Panc1 (cell line): ENCODE measurements around the gene ELMOD1. TPM values are rescaled to one million over a fixed set of nuclear protein-coding genes. Genes with fewer than 3 reads are reported as not detected.

ENCODE experiments used
- ATAC-seq: fragments of 200-7000 bp; cut with Tn5 transposase; 2 replicates; pipeline ENCODE4 v1.9.1; 2020; ENCODE audit warnings: mild to moderate bottlenecking, moderate library complexity
- BruUV-seq: library from RNA; stranded (reverse); fragments of 400-500 nt; replicated peaks from 2 replicates; lab custom pipeline; 2021; lab: Mats Ljungman, UMichigan
- CTCF ChIA-PET: fragments of 300-600 bp; sonication (Branson Sonifier 250); formaldehyde crosslinking; loops from one replicate; lab custom pipeline; 2022; ENCODE audit warnings: antibody characterized with exemption; lab: Charles Lee
- POLR2A ChIA-PET: fragments of 300-600 bp; sonication (Branson Sonifier 250); formaldehyde crosslinking; loops from one replicate; lab custom pipeline; 2022; ENCODE audit warnings: antibody characterized with exemption; lab: Charles Lee
- DNase-seq: peaks from one replicate; pipeline ENCODE4 v3.0.0-alpha.2; 2010; ENCODE audit warnings: low read depth, low spot score
- H3K27ac ChIP-seq: 2 replicates; pipeline ENCODE4 v1.5.1; 2011; ENCODE audit warnings: mild to moderate bottlenecking, low read length, inconsistent platforms
- H3K27me3 ChIP-seq: fragments of 200-500 bp; sonication (Bioruptor generic); 2 replicates; pipeline ENCODE4 v1.6.0; 2014; ENCODE audit warnings: low read length, inconsistent platforms; ENCODE audit not compliant: control insufficient read depth, insufficient read depth
- H3K36me3 ChIP-seq: fragments of 200-500 bp; sonication (Bioruptor generic); 2 replicates; pipeline ENCODE4 v1.5.1; 2014; ENCODE audit warnings: inconsistent platforms, mild to moderate bottlenecking, low read length, moderate library complexity; ENCODE audit not compliant: control insufficient read depth, insufficient read depth
- H3K4me1 ChIP-seq: 2 replicates; pipeline ENCODE4 v1.5.1; 2011; ENCODE audit warnings: inconsistent platforms, mild to moderate bottlenecking, low read length, moderate library complexity; ENCODE audit not compliant: control insufficient read depth, insufficient read depth
- H3K4me3 ChIP-seq, 2 experiments: 2 replicates each; pipeline ENCODE4 v1.5.1; 2011 to 2012; ENCODE audit warnings: low read depth in 2 of 2, low read length in 2 of 2, mild to moderate bottlenecking in 2 of 2, inconsistent platforms in 1 of 2, moderate library complexity in 1 of 2
- H3K9me3 ChIP-seq: fragments of 200-500 bp; sonication (Bioruptor generic); 2 replicates; pipeline ENCODE4 v1.5.1; 2014; ENCODE audit warnings: low read depth, mild to moderate bottlenecking, inconsistent platforms, low read length, moderate library complexity; ENCODE audit not compliant: control insufficient read depth, insufficient read depth
- CTCF ChIP-seq: fragments of 450-650 bp; IDR thresholded peaks from 2 replicates; pipeline ENCODE4 v1.5.1; 2017; ENCODE audit warnings: mild to moderate bottlenecking
- POLR2AphosphoS5 ChIP-seq: IDR thresholded peaks from 2 replicates; pipeline ENCODE4 v1.6.1; 2012; ENCODE audit warnings: mild to moderate bottlenecking, low read depth, low read length, moderate library complexity
- REST ChIP-seq, 2 experiments: IDR thresholded peaks; 2 replicates each; pipeline ENCODE4 v1.6.1; 2011 to 2012; ENCODE audit warnings: low read depth in 2 of 2, control low read depth in 1 of 2, low read length in 1 of 2, mild to moderate bottlenecking in 1 of 2, moderate library complexity in 1 of 2; ENCODE audit not compliant: insufficient read depth in 1 of 2
- SIN3A ChIP-seq: IDR thresholded peaks from 2 replicates; pipeline ENCODE4 v1.6.1; 2012; ENCODE audit warnings: low read depth, mild to moderate bottlenecking, low read length, moderate library complexity, borderline replicate concordance; ENCODE audit not compliant: insufficient read depth
- TCF7L2 ChIP-seq: IDR thresholded peaks from 2 replicates; pipeline ENCODE4 v1.6.1; 2011; ENCODE audit warnings: mild to moderate bottlenecking, low read depth, low read length, inconsistent platforms
- in situ Hi-C: cut with HindIII; loops from 2 replicates; pipeline ENCODE4 v1.10.0; 2016; ENCODE audit warnings: low sequenced_read_pairs, low pct_unique_long_range_greater_than_20kb
- intact Hi-C: fragments of 100-400 bp; cut with micrococcal nuclease; formaldehyde crosslinking; loops from one replicate; pipeline ENCODE4 v1.10.0; 2022; ENCODE audit not compliant: unreplicated experiment
- total RNA-seq: library from RNA; stranded (reverse); gene quantifications from one replicate; pipeline ENCODE4 v1.2.1, GENCODE V29; 2021; ENCODE audit not compliant: unreplicated experiment

ELMOD1 gene
- total RNA-seq, 1 experiment from 2014 or later = 2.1 TPM

GRCh38 chr11:107677924-107678631 lies 87.1 kb downstream of the ELMOD1 start:
- ChIA-PET POLR2A (interaction anchor here (0.6 kb wide), 1 partner anchor 84 kb away, joined by 3 read pairs; no protein-coding TSS in a partner anchor), CTCF (no interaction called here)
- TF ChIP-seq TCF7L2 (no peak), POLR2AphosphoS5 (no peak), REST (IDR thresholded peaks at IDR 0.05; ENCODE audit: insufficient read depth in 1 of 2, low read depth in 2 of 2, low read length in 1 of 2) (no peak), CTCF (no peak), SIN3A (no peak)
- H3K27ac ChIP-seq = no peak overlapping the region
- in situ Hi-C loops = no loop called here
- intact Hi-C loops = no loop called here
- no peaks in the 10 kb centered on the region for H3K27me3 ChIP-seq
- BruUV-seq = no TSS peak
- ATAC-seq (no peak), DNase-seq (no peak)
- H3K4me3 ChIP-seq = no peak overlapping the region
- no peaks in the 10 kb centered on the region for H3K9me3 ChIP-seq
- H3K36me3 ChIP-seq = no peaks in the 10 kb centered on the region
- H3K4me1 ChIP-seq = no peaks in the 10 kb centered on the region

- in situ Hi-C loops = no loop called here
- Histone ChIP-seq H3K27me3 (no peaks in the 10 kb centered on the region), H3K27ac (no peak overlapping the region), H3K4me1 (no peaks in the 10 kb centered on the region), H3K4me3 (no peak overlapping the region), H3K36me3 (no peaks in the 10 kb centered on the region), H3K9me3 (no peaks in the 10 kb centered on the region)
- TF ChIP-seq SIN3A (no peak), REST (IDR thresholded peaks at IDR 0.05; ENCODE audit: insufficient read depth in 1 of 2, low read depth in 2 of 2, low read length in 1 of 2) (no peak), CTCF (no peak), POLR2AphosphoS5 (no peak), TCF7L2 (no peak)
- ChIA-PET CTCF (no interaction called here), POLR2A (no interaction called here)
- ATAC-seq (no peak), DNase-seq (no peak)
- BruUV-seq = no TSS peak
- intact Hi-C loops = no loop called here
These were observed 87.7 kb downstream of the ELMOD1 start for GRCh38 chr11:107678632-107678971.
